Measurements from ENCODE around the gene OBP2B. TPM values are rescaled to one million over a fixed set of nuclear protein-coding genes. Genes with fewer than 3 reads are reported as not detected.

Gene OBP2B
- total and polyA plus RNA-seq, 2 donors (not counting 1 experiment from before 2014, with no cell fraction given) = not detected

DNA sequence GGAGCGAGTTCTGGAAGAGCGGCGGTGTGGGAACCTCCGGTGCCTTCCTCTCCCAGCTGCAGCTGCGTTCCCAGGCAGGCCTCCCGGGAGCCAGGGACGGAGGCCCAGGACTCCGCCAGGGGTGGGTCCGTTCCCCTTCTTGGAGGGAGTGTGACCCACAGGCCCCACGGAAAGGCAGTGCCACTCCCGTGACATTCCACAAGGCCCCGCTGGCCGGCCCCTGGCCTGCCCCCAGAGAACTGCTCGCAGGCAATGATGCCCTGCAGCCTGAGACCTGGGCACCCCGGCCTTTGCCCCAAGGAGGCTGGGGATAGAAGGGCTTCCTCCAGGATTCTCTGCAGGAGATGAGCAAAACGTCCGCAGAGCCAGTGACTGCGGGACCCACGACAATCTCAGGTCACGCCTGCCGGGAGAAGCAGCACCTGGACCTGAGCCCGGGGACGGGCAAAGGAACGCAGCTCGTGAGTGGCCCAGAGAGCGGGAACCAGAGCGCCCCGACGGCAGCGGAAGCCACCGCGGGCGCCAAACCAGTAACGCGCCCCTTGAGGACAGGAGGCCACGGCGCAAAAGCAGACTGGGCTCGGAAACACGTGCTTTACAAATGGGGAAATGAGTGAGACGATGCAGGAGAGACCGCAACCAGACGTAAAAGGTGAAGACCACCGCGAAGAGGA lies 9.3 kb downstream of the OBP2B start:
- TF ChIP-seq, protein P1, sequence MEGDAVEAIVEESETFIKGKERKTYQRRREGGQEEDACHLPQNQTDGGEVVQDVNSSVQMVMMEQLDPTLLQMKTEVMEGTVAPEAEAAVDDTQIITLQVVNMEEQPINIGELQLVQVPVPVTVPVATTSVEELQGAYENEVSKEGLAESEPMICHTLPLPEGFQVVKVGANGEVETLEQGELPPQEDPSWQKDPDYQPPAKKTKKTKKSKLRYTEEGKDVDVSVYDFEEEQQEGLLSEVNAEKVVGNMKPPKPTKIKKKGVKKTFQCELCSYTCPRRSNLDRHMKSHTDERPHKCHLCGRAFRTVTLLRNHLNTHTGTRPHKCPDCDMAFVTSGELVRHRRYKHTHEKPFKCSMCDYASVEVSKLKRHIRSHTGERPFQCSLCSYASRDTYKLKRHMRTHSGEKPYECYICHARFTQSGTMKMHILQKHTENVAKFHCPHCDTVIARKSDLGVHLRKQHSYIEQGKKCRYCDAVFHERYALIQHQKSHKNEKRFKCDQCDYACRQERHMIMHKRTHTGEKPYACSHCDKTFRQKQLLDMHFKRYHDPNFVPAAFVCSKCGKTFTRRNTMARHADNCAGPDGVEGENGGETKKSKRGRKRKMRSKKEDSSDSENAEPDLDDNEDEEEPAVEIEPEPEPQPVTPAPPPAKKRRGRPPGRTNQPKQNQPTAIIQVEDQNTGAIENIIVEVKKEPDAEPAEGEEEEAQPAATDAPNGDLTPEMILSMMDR (conservative IDR thresholded peaks at IDR 0.05 in 1 of 2, IDR thresholded peaks at IDR 0.05 in 1 of 2; ENCODE audit: low read depth in 1 of 2, low read length in 2 of 2) = no peak
- TF ChIP-seq EZH2 (IDR thresholded peaks at IDR 0.05; ENCODE audit: low read length, missing control alignments) = no peak
- H3K4me3 ChIP-seq (replicated peaks in 1 of 4; ENCODE audit: control extremely low read depth in 1 of 4, insufficient read depth in 1 of 4, low read depth in 3 of 4, low read length in 4 of 4) = no peak overlapping the region
- DNase-seq (ENCODE audit: low read depth in 2 of 2) = no peak

GRCh38 chr9:133195029-133195428 lies 14.0 kb downstream of the OBP2B start:
- no peaks in the 10 kb centered on the region for H3K4me1 ChIP-seq (ENCODE audit: control insufficient read depth, extremely low read depth, insufficient read depth, low read length)
- H4K20me1 ChIP-seq (ENCODE audit: control insufficient read depth, extremely low read depth, insufficient read depth, low read length) = no peaks in the 10 kb centered on the region
- TF ChIP-seq EZH2 (IDR thresholded peaks at IDR 0.05; ENCODE audit: low read length, missing control alignments) = no peak
- TF ChIP-seq, protein P1 (conservative IDR thresholded peaks at IDR 0.05 in 1 of 2, IDR thresholded peaks at IDR 0.05 in 1 of 2; ENCODE audit: low read depth in 1 of 2, low read length in 2 of 2) = no peak
- H3K27ac ChIP-seq (ENCODE audit: insufficient read depth, low read length) = no peak overlapping the region
- H3K9me3 ChIP-seq (ENCODE audit: control insufficient read depth, insufficient read depth, low read depth, low read length) = no peaks in the 10 kb centered on the region
- no peak overlapping the region for H3K4me2 ChIP-seq (ENCODE audit: extremely low read depth, insufficient read depth, low read length)
- H3K27me3 ChIP-seq (ENCODE audit: control insufficient read depth, insufficient read depth, low read length) = no peaks in the 10 kb centered on the region
- H3K36me3 ChIP-seq (ENCODE audit: control insufficient read depth, insufficient read depth, low read length) = no peaks in the 10 kb centered on the region
- H2AFZ ChIP-seq (ENCODE audit: low read length) = no peak overlapping the region
- DNase-seq (ENCODE audit: low read depth in 2 of 2) = no peak
- no peak overlapping the region for H3K9ac ChIP-seq (ENCODE audit: insufficient read depth, low read length)
- no peak overlapping the region for H3K4me3 ChIP-seq (replicated peaks in 1 of 4; ENCODE audit: control extremely low read depth in 1 of 4, insufficient read depth in 1 of 4, low read depth in 3 of 4, low read length in 4 of 4)
- no peaks in the 10 kb centered on the region for H3K79me2 ChIP-seq (ENCODE audit: control insufficient read depth, insufficient read depth, low read length)

More for the DNA sequence above, 9.3 kb downstream of the OBP2B start:
- Histone ChIP-seq H3K4me2 (ENCODE audit: extremely low read depth, insufficient read depth, low read length) (no peak overlapping the region), H3K27ac (ENCODE audit: insufficient read depth, low read length) (no peak overlapping the region), H2AFZ (ENCODE audit: low read length) (no peak overlapping the region), H3K4me1 (ENCODE audit: control insufficient read depth, extremely low read depth, insufficient read depth, low read length) (no peaks in the 10 kb centered on the region), H3K9me3 (ENCODE audit: control insufficient read depth, insufficient read depth, low read depth, low read length) (no peaks in the 10 kb centered on the region), H3K27me3 (ENCODE audit: control insufficient read depth, insufficient read depth, low read length) (no peaks in the 10 kb centered on the region), H4K20me1 (ENCODE audit: control insufficient read depth, extremely low read depth, insufficient read depth, low read length) (no peaks in the 10 kb centered on the region), H3K79me2 (ENCODE audit: control insufficient read depth, insufficient read depth, low read length) (no peaks in the 10 kb centered on the region), H3K36me3 (ENCODE audit: control insufficient read depth, insufficient read depth, low read length) (no peaks in the 10 kb centered on the region), H3K9ac (ENCODE audit: insufficient read depth, low read length) (no peak overlapping the region)

DNA sequence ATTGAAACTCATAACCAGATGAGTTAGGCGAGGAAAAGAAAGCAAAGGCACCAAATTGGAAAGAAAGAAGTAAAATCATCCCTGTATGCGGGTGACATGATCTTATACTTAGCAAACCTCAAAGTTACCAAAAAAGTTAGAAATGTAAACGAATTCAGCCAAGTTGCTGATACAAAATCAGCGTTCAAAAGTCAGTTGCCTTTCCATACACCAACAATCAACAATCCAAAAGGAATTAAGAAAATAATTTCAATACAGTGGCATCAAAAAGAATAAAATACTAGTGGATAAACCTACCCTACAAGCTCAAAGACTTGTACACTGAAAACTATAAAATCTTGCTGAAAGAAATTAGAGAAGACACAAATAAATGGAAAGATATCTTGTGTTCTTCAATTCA lies 14.5 kb downstream of the OBP2B start:
- no peak for TF ChIP-seq EZH2 (IDR thresholded peaks at IDR 0.05; ENCODE audit: low read length, missing control alignments)
- TF ChIP-seq, protein P1 (conservative IDR thresholded peaks at IDR 0.05 in 1 of 2, IDR thresholded peaks at IDR 0.05 in 1 of 2; ENCODE audit: low read depth in 1 of 2, low read length in 2 of 2) = no peak
- no peak for DNase-seq (ENCODE audit: low read depth in 2 of 2)

More for the DNA sequence above, 14.5 kb downstream of the OBP2B start:
- H3K27ac ChIP-seq (ENCODE audit: insufficient read depth, low read length) = no peak overlapping the region
- H3K4me2 ChIP-seq (ENCODE audit: extremely low read depth, insufficient read depth, low read length) = no peak overlapping the region
- H2AFZ ChIP-seq (ENCODE audit: low read length) = no peak overlapping the region
- H3K9me3 ChIP-seq (ENCODE audit: control insufficient read depth, insufficient read depth, low read depth, low read length) = no peaks in the 10 kb centered on the region
- H3K36me3 ChIP-seq (ENCODE audit: control insufficient read depth, insufficient read depth, low read length) = no peaks in the 10 kb centered on the region
- H3K4me3 ChIP-seq (replicated peaks in 1 of 4; ENCODE audit: control extremely low read depth in 1 of 4, insufficient read depth in 1 of 4, low read depth in 3 of 4, low read length in 4 of 4) = no peak overlapping the region
- H3K9ac ChIP-seq (ENCODE audit: insufficient read depth, low read length) = no peak overlapping the region
- no peaks in the 10 kb centered on the region for H3K27me3 ChIP-seq (ENCODE audit: control insufficient read depth, insufficient read depth, low read length)
- H3K4me1 ChIP-seq (ENCODE audit: control insufficient read depth, extremely low read depth, insufficient read depth, low read length) = no peaks in the 10 kb centered on the region
- H3K79me2 ChIP-seq (ENCODE audit: control insufficient read depth, insufficient read depth, low read length) = no peaks in the 10 kb centered on the region
- H4K20me1 ChIP-seq (ENCODE audit: control insufficient read depth, extremely low read depth, insufficient read depth, low read length) = no peaks in the 10 kb centered on the region
